T-helper 2 cell (primary cell): ENCODE measurements around the gene HBM.
"Not testable (repeated sequence)": the region's sequence is repeated elsewhere in the genome, so short reads cannot be mapped to it uniquely, and the experiment has no call there.

ENCODE experiments used
- DNase-seq, 5 experiments: peaks; one replicate each; pipeline versions ENCODE4 v3.0.0 to v3.0.0-alpha.2; 2012 to 2022

The HBM gene

GRCh38 chr16:146646-147045 lies 19.1 kb upstream of the HBM start:
- no peak for DNase-seq

GRCh38 chr16:149024-149660 lies 16.6 kb upstream of the HBM start:
- DNase-seq = no peak

GRCh38 chr16:152141-153128 lies 13.3 kb upstream of the HBM start, which contains the start of gene HBZ:
Gene HBZ, plus strand, starts transcription at chr16:152644. Its CDS starts 266 bp downstream, at chr16:152910.
- DNase-seq = no peak

DNA sequence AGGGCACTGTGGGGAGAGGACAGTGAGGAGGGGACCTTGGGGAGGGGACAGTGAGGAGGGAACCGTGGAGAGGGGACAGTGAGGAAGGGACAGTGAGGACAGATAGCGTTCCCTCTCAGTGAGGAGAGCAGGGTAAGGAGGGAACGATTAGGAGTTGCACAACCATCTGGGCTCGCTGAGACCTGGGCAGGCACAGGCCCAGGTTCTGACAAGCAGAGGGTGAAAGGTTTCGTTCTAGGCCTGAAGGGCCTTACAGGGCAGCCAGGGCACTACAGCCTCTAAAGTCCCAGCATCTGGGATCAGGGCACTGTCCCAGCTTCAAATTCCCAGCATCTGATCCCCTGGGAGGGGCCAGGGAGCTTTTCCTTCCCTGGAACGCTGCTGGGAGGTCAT lies 12.7 kb upstream of the HBM start:
- DNase-seq = not testable (repeated sequence)

DNA sequence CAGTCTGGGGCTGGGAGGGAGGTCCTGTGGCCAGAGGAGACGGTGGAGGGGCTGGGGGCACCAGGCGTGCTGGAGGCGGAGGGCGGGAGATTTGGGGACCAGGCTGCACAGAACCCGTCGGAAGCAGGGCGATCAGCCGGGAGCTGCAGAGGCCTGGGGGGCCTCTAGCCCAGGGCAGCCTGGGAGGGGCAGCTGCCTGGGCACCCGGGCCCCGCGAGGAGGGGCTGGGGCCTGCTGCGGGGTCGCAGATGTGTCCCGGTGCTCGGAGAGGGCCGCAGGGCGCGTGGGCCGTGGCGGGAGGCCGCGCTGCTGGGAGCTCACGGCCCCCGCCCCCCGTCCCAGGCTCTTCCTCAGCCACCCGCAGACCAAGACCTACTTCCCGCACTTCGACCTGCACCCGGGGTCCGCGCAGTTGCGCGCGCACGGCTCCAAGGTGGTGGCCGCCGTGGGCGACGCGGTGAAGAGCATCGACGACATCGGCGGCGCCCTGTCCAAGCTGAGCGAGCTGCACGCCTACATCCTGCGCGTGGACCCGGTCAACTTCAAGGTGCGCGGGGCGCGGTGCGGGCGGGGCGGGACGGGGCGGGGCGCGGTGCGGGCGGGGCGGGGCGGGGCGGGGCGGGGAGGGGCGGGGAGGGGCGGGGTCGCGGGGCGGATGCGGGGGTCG lies 12.1 kb upstream of the HBM start:
- DNase-seq = not testable (repeated sequence)

DNA sequence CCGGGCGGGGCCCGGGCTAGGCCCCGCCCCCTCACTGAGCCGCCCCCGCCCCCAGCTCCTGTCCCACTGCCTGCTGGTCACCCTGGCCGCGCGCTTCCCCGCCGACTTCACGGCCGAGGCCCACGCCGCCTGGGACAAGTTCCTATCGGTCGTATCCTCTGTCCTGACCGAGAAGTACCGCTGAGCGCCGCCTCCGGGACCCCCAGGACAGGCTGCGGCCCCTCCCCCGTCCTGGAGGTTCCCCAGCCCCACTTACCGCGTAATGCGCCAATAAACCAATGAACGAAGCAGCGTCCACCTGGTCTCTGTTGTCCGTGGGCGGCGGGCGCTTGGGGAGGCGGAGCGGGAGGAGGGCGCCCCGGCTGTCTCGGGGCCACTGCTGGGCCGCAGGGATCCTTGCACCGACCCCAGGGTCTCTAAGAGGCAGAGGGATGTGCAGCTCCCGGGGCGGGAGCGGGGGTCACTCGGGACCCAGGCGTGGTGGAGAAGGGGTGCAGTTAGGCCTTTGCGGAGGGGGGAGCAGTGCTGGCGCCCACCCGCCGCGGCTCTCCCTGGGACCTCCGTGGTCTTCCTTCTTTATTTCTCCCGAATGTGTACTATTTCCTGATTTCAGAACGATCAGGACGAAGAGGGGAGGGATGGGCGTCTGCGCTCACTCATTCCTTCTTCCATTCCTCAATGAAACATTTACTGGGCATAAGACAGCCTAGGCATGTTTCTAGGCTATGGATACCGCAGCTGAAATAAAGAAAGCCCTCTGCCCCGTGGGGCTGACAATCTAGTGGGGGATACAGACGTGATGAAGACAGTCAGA lies 11.4 kb upstream of the HBM start:
- DNase-seq = no peak

- no peak for DNase-seq
Observed at GRCh38 chr16:155031-155398, 10.8 kb upstream of the HBM start.

- DNase-seq = no peak
Observed at GRCh38 chr16:159136-159849, 6.5 kb upstream of the HBM start.

DNA sequence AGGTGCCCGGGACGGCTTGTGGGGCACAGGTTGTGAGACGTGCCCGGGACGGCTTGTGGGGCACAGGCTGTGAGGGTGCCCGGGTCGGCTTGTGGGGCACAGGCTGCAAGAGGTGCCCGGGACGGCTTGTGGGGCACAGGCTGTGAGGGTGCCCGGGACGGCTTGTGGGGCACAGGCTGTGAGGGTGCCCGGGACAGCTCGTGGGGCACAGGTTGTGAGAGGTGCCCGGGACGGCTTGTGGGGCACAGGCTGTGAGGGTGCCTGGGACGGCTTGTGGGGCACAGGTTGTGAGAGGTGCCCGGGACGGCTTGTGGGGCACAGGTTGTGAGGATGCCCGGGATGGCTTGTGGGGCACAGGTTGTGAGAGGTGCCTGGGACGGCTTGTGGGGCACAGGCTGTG lies 5.5 kb upstream of the HBM start:
- not testable (repeated sequence) for DNase-seq

GRCh38 chr16:160691-161190 lies 5.0 kb upstream of the HBM start:
- DNase-seq = no peak

GRCh38 chr16:162271-162991 lies 3.3 kb upstream of the HBM start:
- no peak for DNase-seq

GRCh38 chr16:163139-163538 lies 2.6 kb upstream of the HBM start:
- not testable (repeated sequence) for DNase-seq

- not testable (repeated sequence) for DNase-seq
Observed at GRCh38 chr16:163696-164095, 2.1 kb upstream of the HBM start.

DNA sequence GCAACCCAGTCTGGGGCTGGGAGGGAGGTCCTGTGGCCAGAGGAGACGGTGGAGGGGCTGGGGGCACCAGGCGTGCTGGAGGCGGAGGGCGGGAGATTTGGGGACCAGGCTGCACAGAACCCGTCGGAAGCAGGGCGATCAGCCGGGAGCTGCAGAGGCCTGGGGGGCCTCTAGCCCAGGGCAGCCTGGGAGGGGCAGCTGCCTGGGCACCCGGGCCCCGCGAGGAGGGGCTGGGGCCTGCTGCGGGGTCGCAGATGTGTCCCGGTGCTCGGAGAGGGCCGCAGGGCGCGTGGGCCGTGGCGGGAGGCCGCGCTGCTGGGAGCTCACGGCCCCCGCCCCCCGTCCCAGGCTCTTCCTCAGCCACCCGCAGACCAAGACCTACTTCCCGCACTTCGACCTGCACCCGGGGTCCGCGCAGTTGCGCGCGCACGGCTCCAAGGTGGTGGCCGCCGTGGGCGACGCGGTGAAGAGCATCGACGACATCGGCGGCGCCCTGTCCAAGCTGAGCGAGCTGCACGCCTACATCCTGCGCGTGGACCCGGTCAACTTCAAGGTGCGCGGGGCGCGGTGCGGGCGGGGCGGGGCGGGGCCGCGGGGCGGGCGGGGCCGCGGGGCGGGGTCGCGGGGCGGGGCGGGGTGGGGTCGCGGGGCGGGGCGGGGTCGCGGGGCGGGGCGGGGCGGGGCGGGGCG lies 1.5 kb upstream of the HBM start:
- not testable (repeated sequence) for DNase-seq

DNA sequence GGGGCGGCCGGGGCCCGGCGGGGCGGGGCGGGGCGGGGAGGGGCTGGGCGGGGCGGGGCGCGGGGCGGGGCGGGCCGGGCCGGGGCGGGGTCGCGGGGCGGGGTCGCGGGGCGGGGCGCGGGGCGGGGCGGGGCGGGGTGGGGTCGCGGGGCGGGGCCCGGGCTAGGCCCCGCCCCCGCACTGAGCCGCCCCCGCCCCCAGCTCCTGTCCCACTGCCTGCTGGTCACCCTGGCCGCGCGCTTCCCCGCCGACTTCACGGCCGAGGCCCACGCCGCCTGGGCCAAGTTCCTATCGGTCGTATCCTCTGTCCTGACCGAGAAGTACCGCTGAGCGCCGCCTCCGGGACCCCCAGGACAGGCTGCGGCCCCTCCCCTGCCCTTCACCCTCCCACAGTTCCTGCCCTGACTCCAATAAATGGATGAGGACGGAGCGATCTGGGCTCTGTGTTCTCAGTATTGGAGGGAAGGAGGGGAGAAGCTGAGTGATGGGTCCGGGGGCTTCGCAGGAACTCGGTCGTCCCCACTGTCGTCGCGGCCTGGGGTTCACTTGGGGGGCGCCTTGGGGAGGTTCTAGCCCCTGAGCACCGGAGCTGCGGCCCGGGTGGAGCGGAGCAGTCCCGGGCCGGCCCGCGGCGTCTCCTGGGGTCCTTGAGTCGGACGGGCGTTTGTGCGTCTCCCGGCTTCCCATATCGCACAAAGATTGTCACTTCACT lies 795 bp upstream of the HBM start:
- DNase-seq = no peak

DNA sequence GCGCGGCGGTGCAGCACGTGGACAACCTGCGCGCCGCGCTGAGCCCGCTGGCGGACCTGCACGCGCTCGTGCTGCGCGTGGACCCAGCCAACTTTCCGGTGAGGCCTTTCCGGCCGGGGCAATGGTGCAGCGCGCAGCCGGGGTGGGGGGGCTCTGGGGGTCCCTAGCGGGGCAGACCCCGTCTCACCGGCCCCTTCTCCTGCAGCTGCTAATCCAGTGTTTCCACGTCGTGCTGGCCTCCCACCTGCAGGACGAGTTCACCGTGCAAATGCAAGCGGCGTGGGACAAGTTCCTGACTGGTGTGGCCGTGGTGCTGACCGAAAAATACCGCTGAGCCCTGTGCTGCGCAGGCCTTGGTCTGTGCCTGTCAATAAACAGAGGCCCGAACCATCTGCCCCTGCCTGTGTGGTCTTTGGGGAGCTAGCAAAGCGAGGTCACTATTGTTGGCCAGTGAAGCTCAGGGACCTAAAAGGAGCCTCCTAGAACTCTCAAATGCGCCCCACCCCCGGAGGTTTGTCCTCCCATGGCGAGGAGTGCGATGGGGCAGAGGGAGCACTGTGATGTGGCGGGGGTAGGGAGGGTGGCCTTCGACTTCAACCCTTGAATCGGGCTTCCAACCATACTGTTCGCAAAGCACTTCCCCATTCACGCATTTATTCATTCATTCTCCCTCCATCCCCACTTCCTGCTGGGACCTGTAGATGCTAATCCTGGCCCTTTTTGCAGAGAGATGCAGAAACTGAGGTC lies 770 bp downstream of the HBM start:
- no peak for DNase-seq

GRCh38 chr16:167122-167690 lies 1.4 kb downstream of the HBM start:
- DNase-seq = no peak

DNA sequence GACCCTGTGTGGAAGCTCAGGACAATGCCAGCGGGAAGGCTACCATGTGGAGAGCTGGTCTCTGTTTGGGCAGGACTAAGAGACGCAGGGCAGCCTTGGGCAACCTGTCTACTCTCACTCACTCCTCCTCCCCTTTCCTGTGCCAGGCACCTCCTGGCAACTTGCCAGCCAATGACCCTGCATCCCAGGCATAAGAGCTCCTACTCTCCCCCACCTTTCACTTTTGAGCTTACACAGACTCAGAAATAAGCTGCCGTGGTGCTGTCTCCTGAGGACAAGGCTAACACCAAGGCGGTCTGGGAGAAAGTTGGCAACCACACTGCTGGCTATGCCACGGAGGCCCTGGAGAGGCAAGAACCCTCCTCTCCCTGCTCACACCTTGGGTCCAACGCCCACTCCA lies 2.6 kb downstream of the HBM start:
- no peak for DNase-seq

DNA sequence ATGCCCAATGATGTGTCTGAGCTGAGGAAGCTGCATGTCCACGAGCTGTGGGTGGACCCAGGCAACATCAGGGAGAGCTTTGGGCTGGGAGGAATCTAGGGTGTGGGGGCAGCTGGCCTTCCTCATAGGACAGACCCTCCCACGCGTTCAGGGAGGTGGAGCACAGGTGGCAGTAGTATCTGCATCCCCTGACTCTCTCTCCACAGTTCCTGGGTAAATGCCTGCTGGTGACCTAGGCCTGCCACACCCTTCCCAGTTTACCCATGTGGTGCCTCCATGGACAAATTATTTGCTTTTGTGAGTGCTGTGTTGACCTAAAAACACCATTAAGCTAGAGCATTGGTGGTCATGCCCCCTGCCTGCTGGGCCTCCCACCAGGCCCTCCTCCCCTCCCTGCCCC lies 3.2 kb downstream of the HBM start:
- DNase-seq = no peak
